ENCODE measurements around the gene SNX7. TPM values are rescaled to one million over a fixed set of nuclear protein-coding genes. Genes with fewer than 3 reads are reported as not detected.
A peak's percentile ranks its signal among the peaks of the same experiment; 100 is the strongest.

SNX7 gene
- total RNA-seq, 1 donor from 2014 or later, result not detected

DNA sequence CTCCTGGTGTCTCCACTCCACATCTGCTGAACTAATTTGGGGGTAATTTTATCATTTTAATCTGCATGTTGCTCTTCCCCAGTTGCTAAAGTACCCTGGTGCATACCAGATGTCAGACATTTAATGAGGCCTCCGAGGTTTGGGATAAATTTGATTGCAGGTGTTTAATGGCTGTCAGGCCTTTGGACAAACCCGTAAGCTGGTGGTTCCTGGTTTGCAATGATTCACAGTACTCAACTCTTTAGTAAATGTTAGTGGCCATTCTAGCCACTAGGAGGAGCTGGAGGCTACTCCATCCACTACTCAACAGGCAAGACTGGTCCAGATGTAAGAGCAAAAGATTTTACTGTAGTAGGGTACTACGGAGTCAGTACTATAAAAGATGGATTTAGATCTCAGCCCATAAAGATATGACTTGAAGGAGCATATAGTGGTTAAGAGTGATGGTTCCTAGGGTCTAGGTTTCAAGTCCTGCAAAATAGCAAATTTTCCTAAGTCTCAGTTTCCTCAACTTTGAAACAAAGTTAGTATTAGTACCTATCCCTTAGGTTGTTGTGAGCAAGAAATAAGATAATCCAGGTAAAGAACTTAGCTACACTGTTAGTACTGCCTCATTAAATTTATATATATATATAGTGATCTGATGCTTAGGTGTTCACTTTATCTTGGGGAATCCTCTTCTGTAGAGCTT is 132.8 kb downstream of the SNX7 start:
- peaks cover 10% of the 10 kb centered on the region for H3K27me3 Mint-ChIP-seq (ENCODE audit: low read depth)
- peak; percentile 22 for DNase-seq (ENCODE audit: low spot score)
- intact Hi-C loops (cut with micrococcal nuclease), result loop anchor here (1.0 to 10.0 kb wide), 2 partner anchors 390 to 687 kb away; no protein-coding TSS in a partner anchor

GRCh38 chr1:98796049-98796448 is 134.5 kb downstream of the SNX7 start:
- no peaks in the 10 kb centered on the region for H3K9me3 Mint-ChIP-seq
- peaks cover 10% of the 10 kb centered on the region for H3K27me3 Mint-ChIP-seq (ENCODE audit: low read depth)
- H3K36me3 Mint-ChIP-seq (ENCODE audit: low read depth), result no peaks in the 10 kb centered on the region
- intact Hi-C loops (cut with micrococcal nuclease), result loop anchor here (10.0 kb wide), 1 partner anchor 389 kb away; no protein-coding TSS in a partner anchor
- H3K4me1 Mint-ChIP-seq (ENCODE audit: low read depth), result peaks cover 12% of the 10 kb centered on the region
- H3K27ac Mint-ChIP-seq, result no peak overlapping the region
- no peak overlapping the region for H3K4me3 Mint-ChIP-seq (ENCODE audit: low read depth)
- no peak for DNase-seq (ENCODE audit: low spot score)

More for the DNA sequence above, 132.8 kb downstream of the SNX7 start:
- Mint-ChIP-seq H3K9me3 (no peaks in the 10 kb centered on the region), H3K4me1 (ENCODE audit: low read depth) (peaks cover 12% of the 10 kb centered on the region), H3K27ac (no peak overlapping the region), H3K36me3 (ENCODE audit: low read depth) (no peaks in the 10 kb centered on the region), H3K4me3 (ENCODE audit: low read depth) (no peak overlapping the region)

GRCh38 chr1:98797506-98797905 is 136.0 kb downstream of the SNX7 start:
- peaks cover 8% of the 10 kb centered on the region for H3K27me3 Mint-ChIP-seq (ENCODE audit: low read depth)
- peaks cover 12% of the 10 kb centered on the region for H3K4me1 Mint-ChIP-seq (ENCODE audit: low read depth)
- no peak overlapping the region for H3K27ac Mint-ChIP-seq
- H3K9me3 Mint-ChIP-seq, result no peaks in the 10 kb centered on the region
- H3K4me3 Mint-ChIP-seq (ENCODE audit: low read depth), result no peak overlapping the region
- H3K36me3 Mint-ChIP-seq (ENCODE audit: low read depth), result no peaks in the 10 kb centered on the region
- DNase-seq (ENCODE audit: low spot score), result no peak
- intact Hi-C loops (cut with micrococcal nuclease), result loop anchor here (10.0 kb wide), 1 partner anchor 387 kb away; no protein-coding TSS in a partner anchor

All from activated T-helper 2 cell treated with anti-CD3 and anti-CD28 coated beads, Interferon-gamma antibody, Interleukin-2, Interleukin-4, amounts not matched to agents 10 μg/mL and 5 μg/mL and 100 μg/mL, durations not matched to agents 14 hours and 24 hours and 36 hours (primary cell).